ENCODE data around the gene MED16.
A peak's percentile ranks its signal among the peaks of the same experiment; 100 is the strongest.

MED16 gene

DNA sequence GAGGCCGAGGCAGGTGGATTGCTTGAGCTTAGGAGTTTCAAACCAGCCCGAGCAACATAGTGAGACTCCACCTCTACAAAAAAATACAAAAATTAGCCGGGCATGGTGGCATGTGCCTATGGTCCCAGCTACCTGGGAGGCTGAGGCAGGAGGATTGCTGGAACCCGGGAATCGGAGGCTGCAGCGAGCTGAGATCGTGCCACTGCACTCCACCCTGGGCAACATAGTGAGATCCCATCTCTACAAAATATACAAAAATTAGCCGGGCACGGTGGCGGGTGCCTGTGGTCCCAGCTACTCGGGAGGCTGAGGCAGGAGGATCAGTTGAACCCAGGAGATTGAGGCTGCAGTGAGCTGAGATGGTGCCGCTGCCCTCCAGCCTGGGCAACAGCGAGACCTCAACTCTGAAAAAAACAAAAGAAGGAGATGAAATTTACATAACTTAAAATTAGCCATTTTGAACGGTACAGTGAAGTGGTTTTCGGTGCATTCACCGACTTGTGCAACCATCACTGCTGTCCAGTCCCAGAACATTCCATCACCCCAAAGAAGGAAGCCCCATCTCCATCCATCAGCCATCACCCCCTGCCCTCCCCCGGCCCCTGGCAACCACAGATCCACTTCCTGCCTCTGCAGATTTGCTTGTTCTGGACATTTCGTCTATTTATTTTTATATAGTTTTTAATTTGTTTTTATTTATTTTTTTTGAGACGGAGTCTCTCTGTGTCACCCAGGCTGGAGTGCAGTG, 66.9 kb downstream of the MED16 start:
- Histone ChIP-seq H3K18ac (ENCODE audit: low read depth in 1 of 2, low read length in 2 of 2) (no peak overlapping the region), H3K14ac (ENCODE audit: low read length in 2 of 2) (no peak overlapping the region), H2BK12ac (ENCODE audit: low read length in 2 of 2) (no peak overlapping the region), H3K4ac (ENCODE audit: low read depth in 1 of 2, low read length in 2 of 2) (no peak overlapping the region), H3K27me3 (ENCODE audit: control insufficient read depth in 1 of 2, insufficient read depth in 1 of 2, low read length in 2 of 2) (peaks cover 0 to 28% of the 10 kb centered on the region in 2 experiments), H2AK5ac (ENCODE audit: low read length, severe bottlenecking) (no peak overlapping the region), H3K4me2 (ENCODE audit: low read length, poor library complexity, severe bottlenecking) (no peak overlapping the region), H3K4me1 (ENCODE audit: control insufficient read depth, insufficient read depth, low read depth, low read length) (peaks cover 26% of the 10 kb centered on the region), H2AFZ (ENCODE audit: low read depth, low read length) (no peak overlapping the region), H4K91ac (ENCODE audit: low read length) (no peak overlapping the region), H2BK15ac (ENCODE audit: low read depth, poor library complexity, severe bottlenecking) (no peak overlapping the region), H3K9ac (ENCODE audit: low read length) (no peak overlapping the region), H3K79me1 (replicated peaks; ENCODE audit: low read length, poor library complexity, severe bottlenecking) (no peaks in the 10 kb centered on the region), H2BK120ac (ENCODE audit: low read depth, low read length) (no peak overlapping the region), H3K27ac (ENCODE audit: low read length, poor library complexity, severe bottlenecking) (no peak overlapping the region), H4K8ac (ENCODE audit: low read length) (no peak overlapping the region), H3K4me3 (ENCODE audit: insufficient read depth in 1 of 2, low read depth in 1 of 2, low read length in 2 of 2) (no peak overlapping the region), H3K9me3 (ENCODE audit: control insufficient read depth, low read length) (no peaks in the 10 kb centered on the region), H2BK5ac (ENCODE audit: low read depth, low read length, poor library complexity, severe bottlenecking) (no peak overlapping the region), H3K36me3 (ENCODE audit: control insufficient read depth in 1 of 2, insufficient read depth in 2 of 2, low read depth in 1 of 2, low read length in 2 of 2) (no peaks in the 10 kb centered on the region), H3K23ac (ENCODE audit: low read length in 2 of 2) (no peak overlapping the region)
- WGBS, result 91% methylated on average over 15 of the region's 19 CpGs
- no peak for DNase-seq

GRCh38 chr19:824885-825284, 68.1 kb downstream of the MED16 start:
- Histone ChIP-seq H3K27me3 (ENCODE audit: control insufficient read depth in 1 of 2, insufficient read depth in 1 of 2, low read length in 2 of 2) (peaks cover 0 to 23% of the 10 kb centered on the region in 2 experiments), H2BK120ac (ENCODE audit: low read depth, low read length) (no peak overlapping the region), H2BK5ac (ENCODE audit: low read depth, low read length, poor library complexity, severe bottlenecking) (no peak overlapping the region), H2AK5ac (ENCODE audit: low read length, severe bottlenecking) (no peak overlapping the region), H3K23ac (ENCODE audit: low read length in 2 of 2) (no peak overlapping the region), H3K79me1 (replicated peaks; ENCODE audit: low read length, poor library complexity, severe bottlenecking) (no peaks in the 10 kb centered on the region), H3K18ac (ENCODE audit: low read depth in 1 of 2, low read length in 2 of 2) (no peak overlapping the region), H2AFZ (ENCODE audit: low read depth, low read length) (no peak overlapping the region), H3K4me2 (ENCODE audit: low read length, poor library complexity, severe bottlenecking) (no peak overlapping the region), H3K14ac (ENCODE audit: low read length in 2 of 2) (no peak overlapping the region), H3K36me3 (ENCODE audit: control insufficient read depth in 1 of 2, insufficient read depth in 2 of 2, low read depth in 1 of 2, low read length in 2 of 2) (no peaks in the 10 kb centered on the region), H2BK12ac (ENCODE audit: low read length in 2 of 2) (peak overlapping the region in 1 of 2 experiments; percentile 39), H3K9me3 (ENCODE audit: control insufficient read depth, low read length) (no peaks in the 10 kb centered on the region), H4K91ac (ENCODE audit: low read length) (peak overlapping the region; percentile 61), H3K4me3 (ENCODE audit: insufficient read depth in 1 of 2, low read depth in 1 of 2, low read length in 2 of 2) (no peak overlapping the region), H2BK15ac (ENCODE audit: low read depth, poor library complexity, severe bottlenecking) (no peak overlapping the region), H3K9ac (ENCODE audit: low read length) (no peak overlapping the region), H4K8ac (ENCODE audit: low read length) (no peak overlapping the region), H3K4ac (ENCODE audit: low read depth in 1 of 2, low read length in 2 of 2) (no peak overlapping the region), H3K27ac (ENCODE audit: low read length, poor library complexity, severe bottlenecking) (no peak overlapping the region), H3K4me1 (ENCODE audit: control insufficient read depth, insufficient read depth, low read depth, low read length) (peaks cover 21% of the 10 kb centered on the region)
- no peak for DNase-seq
- 85% methylated on average over 15 of the region's 15 CpGs for WGBS

DNA sequence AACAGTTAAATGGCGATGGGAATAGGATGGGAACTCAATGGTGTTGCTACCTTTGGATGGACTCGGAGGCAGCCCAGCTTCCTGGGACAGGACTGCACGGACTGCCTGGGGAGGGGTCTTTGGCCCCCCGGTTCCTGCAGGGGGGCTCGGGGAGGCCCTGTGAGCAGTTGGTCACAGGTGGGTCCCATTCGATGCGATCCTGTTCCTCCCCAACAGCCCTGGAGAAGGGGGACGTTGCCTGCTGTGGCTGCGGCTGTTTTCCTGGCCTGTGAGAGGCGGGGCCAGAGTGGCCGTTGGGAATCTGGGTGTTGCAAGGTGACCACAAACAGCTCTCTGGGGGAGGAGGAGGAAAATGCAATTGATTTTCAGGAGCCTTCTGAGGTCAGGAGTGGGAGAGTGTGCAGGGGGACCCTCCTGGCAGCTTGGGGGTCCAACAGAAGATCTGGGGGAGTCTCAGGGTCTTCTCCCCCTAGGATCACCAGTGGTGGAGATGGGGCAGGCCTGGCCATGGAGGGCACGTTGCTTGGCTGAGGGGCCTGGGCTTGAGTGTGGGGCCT, 69.3 kb downstream of the MED16 start:
- DNase-seq, result peak; percentile 44
- H3K27me3 ChIP-seq (ENCODE audit: control insufficient read depth in 1 of 2, insufficient read depth in 1 of 2, low read length in 2 of 2), result peaks cover 0 to 17% of the 10 kb centered on the region in 2 experiments
- H3K4ac ChIP-seq (ENCODE audit: low read depth in 1 of 2, low read length in 2 of 2), result no peak overlapping the region
- no peak overlapping the region for H3K27ac ChIP-seq (ENCODE audit: low read length, poor library complexity, severe bottlenecking)
- peak overlapping the region in 1 of 2 experiments; percentile 54 for H3K18ac ChIP-seq (ENCODE audit: low read depth in 1 of 2, low read length in 2 of 2)
- no peak overlapping the region for H3K4me3 ChIP-seq (ENCODE audit: insufficient read depth in 1 of 2, low read depth in 1 of 2, low read length in 2 of 2)
- no peak overlapping the region for H3K23ac ChIP-seq (ENCODE audit: low read length in 2 of 2)
- peak overlapping the region in 1 of 2 experiments; percentile 5 for H2BK12ac ChIP-seq (ENCODE audit: low read length in 2 of 2)
- 62% methylated on average over 12 of the region's 12 CpGs for WGBS
- H3K4me2 ChIP-seq (ENCODE audit: low read length, poor library complexity, severe bottlenecking), result no peak overlapping the region
- no peaks in the 10 kb centered on the region for H3K79me1 ChIP-seq (replicated peaks; ENCODE audit: low read length, poor library complexity, severe bottlenecking)
- H3K9ac ChIP-seq (ENCODE audit: low read length), result no peak overlapping the region
- H2BK120ac ChIP-seq (ENCODE audit: low read depth, low read length), result peak overlapping the region; percentile 15
- no peak overlapping the region for H4K8ac ChIP-seq (ENCODE audit: low read length)
- no peaks in the 10 kb centered on the region for H3K36me3 ChIP-seq (ENCODE audit: control insufficient read depth in 1 of 2, insufficient read depth in 2 of 2, low read depth in 1 of 2, low read length in 2 of 2)
- no peak overlapping the region for H3K14ac ChIP-seq (ENCODE audit: low read length in 2 of 2)
- H3K9me3 ChIP-seq (ENCODE audit: control insufficient read depth, low read length), result no peaks in the 10 kb centered on the region
- peak overlapping the region; percentile 3 for H2BK15ac ChIP-seq (ENCODE audit: low read depth, poor library complexity, severe bottlenecking)
- no peak overlapping the region for H4K91ac ChIP-seq (ENCODE audit: low read length)
- no peak overlapping the region for H2BK5ac ChIP-seq (ENCODE audit: low read depth, low read length, poor library complexity, severe bottlenecking)
- H2AFZ ChIP-seq (ENCODE audit: low read depth, low read length), result no peak overlapping the region
- peaks cover 21% of the 10 kb centered on the region for H3K4me1 ChIP-seq (ENCODE audit: control insufficient read depth, insufficient read depth, low read depth, low read length)
- H2AK5ac ChIP-seq (ENCODE audit: low read length, severe bottlenecking), result no peak overlapping the region

GRCh38 chr19:821825-822503, 71.0 kb downstream of the MED16 start, which contains the start of gene PLPPR3:
Gene PLPPR3 (minus strand): TSS chr19:821955. CDS start chr19:821559, 396 bp downstream.
- peak within 1 kb of the TSS; percentile 64 for H4K8ac ChIP-seq (ENCODE audit: low read length)
- peaks cover 0 to 14% of the 10 kb centered on the region in 2 experiments for H3K27me3 ChIP-seq (ENCODE audit: control insufficient read depth in 1 of 2, insufficient read depth in 1 of 2, low read length in 2 of 2)
- H3K9ac ChIP-seq (ENCODE audit: low read length), result no peak within 1 kb of the TSS
- peak within 1 kb of the TSS; percentile 97 for H3K4me2 ChIP-seq (ENCODE audit: low read length, poor library complexity, severe bottlenecking)
- no peak within 1 kb of the TSS for H2AK5ac ChIP-seq (ENCODE audit: low read length, severe bottlenecking)
- H3K4me1 ChIP-seq (ENCODE audit: control insufficient read depth, insufficient read depth, low read depth, low read length), result peaks cover 21% of the 10 kb centered on the region
- H3K36me3 ChIP-seq (ENCODE audit: control insufficient read depth in 1 of 2, insufficient read depth in 2 of 2, low read depth in 1 of 2, low read length in 2 of 2), result no peaks in the 10 kb centered on the region
- no peak within 1 kb of the TSS for H3K23ac ChIP-seq (ENCODE audit: low read length in 2 of 2)
- H3K27ac ChIP-seq (ENCODE audit: low read length, poor library complexity, severe bottlenecking), result no peak within 1 kb of the TSS
- H2BK120ac ChIP-seq (ENCODE audit: low read depth, low read length), result peak within 1 kb of the TSS; percentile 34
- H3K14ac ChIP-seq (ENCODE audit: low read length in 2 of 2), result peak within 1 kb of the TSS in 1 of 2 experiments; percentile 72
- WGBS, result 1% methylated on average over 18 of the region's 86 CpGs
- no peak within 1 kb of the TSS for H2BK5ac ChIP-seq (ENCODE audit: low read depth, low read length, poor library complexity, severe bottlenecking)
- H2AFZ ChIP-seq (ENCODE audit: low read depth, low read length), result peak within 1 kb of the TSS; percentile 56
- H3K4ac ChIP-seq (ENCODE audit: low read depth in 1 of 2, low read length in 2 of 2), result no peak within 1 kb of the TSS
- peak within 1 kb of the TSS; percentile 44 to 70 for H3K4me3 ChIP-seq (ENCODE audit: insufficient read depth in 1 of 2, low read depth in 1 of 2, low read length in 2 of 2)
- peak within 1 kb of the TSS in 1 of 2 experiments; percentile 64 for H3K18ac ChIP-seq (ENCODE audit: low read depth in 1 of 2, low read length in 2 of 2)
- H2BK12ac ChIP-seq (ENCODE audit: low read length in 2 of 2), result peak within 1 kb of the TSS in 1 of 2 experiments; percentile 31
- H2BK15ac ChIP-seq (ENCODE audit: low read depth, poor library complexity, severe bottlenecking), result peak within 1 kb of the TSS; percentile 94
- no peaks in the 10 kb centered on the region for H3K79me1 ChIP-seq (replicated peaks; ENCODE audit: low read length, poor library complexity, severe bottlenecking)
- DNase-seq, result no peak
- no peaks in the 10 kb centered on the region for H3K9me3 ChIP-seq (ENCODE audit: control insufficient read depth, low read length)
- no peak within 1 kb of the TSS for H4K91ac ChIP-seq (ENCODE audit: low read length)

All from mesenchymal stem cell (in vitro differentiated cells and primary cell).